Neural crest cell (in vitro differentiated cells): Measurements from ENCODE around the gene TCAP. TPM values are rescaled to one million over a fixed set of nuclear protein-coding genes. Genes with fewer than 3 reads are reported as not detected.

Experiments
- DNase-seq: peaks from one replicate; pipeline ENCODE4 v3.0.0; 2021; ENCODE audit warnings: low read depth, mixed read lengths, low spot score
- H3K27ac Mint-ChIP-seq: one replicate; pipeline ENCODE4 v1.8.0; 2021; ENCODE audit warnings: mild to moderate bottlenecking, mixed read lengths; ENCODE audit not compliant: unreplicated experiment
- H3K27me3 Mint-ChIP-seq: 2 replicates; pipeline ENCODE4 v1.8.0; 2021; ENCODE audit warnings: low read depth, mild to moderate bottlenecking, mixed read lengths
- H3K36me3 Mint-ChIP-seq: 2 replicates; pipeline ENCODE4 v1.8.0; 2021; ENCODE audit warnings: low read depth, mild to moderate bottlenecking, mixed read lengths
- H3K4me1 Mint-ChIP-seq: 2 replicates; pipeline ENCODE4 v1.8.0; 2021; ENCODE audit warnings: mixed read lengths
- H3K4me3 Mint-ChIP-seq: one replicate; pipeline ENCODE4 v1.8.0; 2021; ENCODE audit warnings: mild to moderate bottlenecking, mixed read lengths
- H3K9me3 Mint-ChIP-seq: 2 replicates; pipeline ENCODE4 v1.8.0; 2021; ENCODE audit warnings: mixed read lengths
- CTCF ChIP-seq: fragments of 200-600 bp; sonication (generic); conservative IDR thresholded peaks from 2 replicates; pipeline ENCODE4 v1.5.0; 2021; ENCODE audit warnings: antibody characterized with exemption, mild to moderate bottlenecking
- total RNA-seq: library from RNA; stranded (reverse); gene quantifications from 2 replicates; pipeline ENCODE4 v1.2.1, GENCODE V29; 2021

Gene TCAP
- total RNA-seq, 1 donor from 2014 or later = 2.8 TPM

GRCh38 chr17:39660397-39661385 is 4.5 kb upstream of the TCAP start:
- no peaks in the 10 kb centered on the region for H3K36me3 Mint-ChIP-seq
- DNase-seq = no peak
- peaks cover 4% of the 10 kb centered on the region for H3K4me1 Mint-ChIP-seq
- no peak overlapping the region for H3K4me3 Mint-ChIP-seq
- TF ChIP-seq CTCF = no peak
- H3K9me3 Mint-ChIP-seq = no peaks in the 10 kb centered on the region
- no peak overlapping the region for H3K27ac Mint-ChIP-seq
- peaks cover 13% of the 10 kb centered on the region for H3K27me3 Mint-ChIP-seq

- H3K36me3 Mint-ChIP-seq = no peaks in the 10 kb centered on the region
- H3K9me3 Mint-ChIP-seq = no peaks in the 10 kb centered on the region
- H3K27ac Mint-ChIP-seq = no peak overlapping the region
- no peak for DNase-seq
- TF ChIP-seq CTCF = no peak
- H3K4me1 Mint-ChIP-seq = peaks cover 8% of the 10 kb centered on the region
- H3K4me3 Mint-ChIP-seq = no peak overlapping the region
- peaks cover 25% of the 10 kb centered on the region for H3K27me3 Mint-ChIP-seq
These were observed 3.2 kb upstream of the TCAP start for GRCh38 chr17:39661744-39662541.

- H3K4me1 Mint-ChIP-seq = peaks cover 9% of the 10 kb centered on the region
- no peaks in the 10 kb centered on the region for H3K36me3 Mint-ChIP-seq
- no peak for TF ChIP-seq CTCF
- H3K4me3 Mint-ChIP-seq = no peak overlapping the region
- DNase-seq = no peak
- peaks cover 32% of the 10 kb centered on the region for H3K27me3 Mint-ChIP-seq
- H3K27ac Mint-ChIP-seq = no peak overlapping the region
- H3K9me3 Mint-ChIP-seq = no peaks in the 10 kb centered on the region
These were observed 2.4 kb upstream of the TCAP start for GRCh38 chr17:39662551-39663339.

GRCh38 chr17:39663340-39663687 is 1.8 kb upstream of the TCAP start:
- no peak overlapping the region for H3K27ac Mint-ChIP-seq
- H3K27me3 Mint-ChIP-seq = peaks cover 35% of the 10 kb centered on the region
- no peak for TF ChIP-seq CTCF
- H3K4me3 Mint-ChIP-seq = no peak overlapping the region
- H3K36me3 Mint-ChIP-seq = no peaks in the 10 kb centered on the region
- H3K9me3 Mint-ChIP-seq = no peaks in the 10 kb centered on the region
- DNase-seq = no peak
- peaks cover 9% of the 10 kb centered on the region for H3K4me1 Mint-ChIP-seq
